ENCODE results near the gene NDFIP2.
A peak's percentile ranks its signal among the peaks of the same experiment; 100 is the strongest.

Gene NDFIP2

GRCh38 chr13:79602936-79603335 lies 122.0 kb downstream of the NDFIP2 start:
- H3K36me3 ChIP-seq (ENCODE audit: control insufficient read depth, insufficient read depth, low read length, severe bottlenecking) = no peaks in the 10 kb centered on the region
- DNase-seq (ENCODE audit: low read depth) = no peak
- H3K9me3 ChIP-seq (ENCODE audit: control insufficient read depth, low read length) = no peaks in the 10 kb centered on the region
- no peak overlapping the region for H3K4me3 ChIP-seq (ENCODE audit: low read length)
- H3K4me1 ChIP-seq (ENCODE audit: control insufficient read depth, insufficient read depth, low read length) = peaks cover 21% of the 10 kb centered on the region
- no peaks in the 10 kb centered on the region for H3K27me3 ChIP-seq (replicated peaks; ENCODE audit: control insufficient read depth, insufficient read depth, low read length)
- H3K9ac ChIP-seq (ENCODE audit: low read length) = no peak overlapping the region

- Histone ChIP-seq H3K27me3 (replicated peaks; ENCODE audit: control insufficient read depth, insufficient read depth, low read length) (no peaks in the 10 kb centered on the region), H3K4me1 (ENCODE audit: control insufficient read depth, insufficient read depth, low read length) (peaks cover 21% of the 10 kb centered on the region), H3K36me3 (ENCODE audit: control insufficient read depth, insufficient read depth, low read length, severe bottlenecking) (no peaks in the 10 kb centered on the region), H3K9ac (ENCODE audit: low read length) (no peak overlapping the region), H3K9me3 (ENCODE audit: control insufficient read depth, low read length) (no peaks in the 10 kb centered on the region), H3K4me3 (ENCODE audit: low read length) (peak overlapping the region; percentile 68)
- DNase-seq (ENCODE audit: low read depth) = peak; percentile 46
Observed at GRCh38 chr13:79604752-79605151, 123.8 kb downstream of the NDFIP2 start.
